ENCODE data around the gene TBKBP1. TPM values are rescaled to one million over a fixed set of nuclear protein-coding genes. Genes with fewer than 3 reads are reported as not detected.
"Not testable (repeated sequence)": the region's sequence is repeated elsewhere in the genome, so short reads cannot be mapped to it uniquely, and the experiment has no call there.

Gene TBKBP1
- total and polyA plus RNA-seq, 2 experiments from 2014 or later: 22.6 to 143 TPM

GRCh38 chr17:47736501-47737495, 42.8 kb downstream of the TBKBP1 start:
- no peak for TF ChIP-seq CTCF (IDR thresholded peaks at IDR 0.05; ENCODE audit: low read depth, low read length)
- Histone ChIP-seq H3K9me3 (ENCODE audit: low read depth) (no peaks in the 10 kb centered on the region), H3K27ac (no peak overlapping the region), H3K4me3 (no peak overlapping the region), H3K36me3 (no peaks in the 10 kb centered on the region), H3K4me1 (ENCODE audit: low read depth) (no peaks in the 10 kb centered on the region), H3K27me3 (peaks cover 53% of the 10 kb centered on the region)
- DNase-seq (ENCODE audit: low read depth in 1 of 2, low spot score in 1 of 2): no peak

DNA sequence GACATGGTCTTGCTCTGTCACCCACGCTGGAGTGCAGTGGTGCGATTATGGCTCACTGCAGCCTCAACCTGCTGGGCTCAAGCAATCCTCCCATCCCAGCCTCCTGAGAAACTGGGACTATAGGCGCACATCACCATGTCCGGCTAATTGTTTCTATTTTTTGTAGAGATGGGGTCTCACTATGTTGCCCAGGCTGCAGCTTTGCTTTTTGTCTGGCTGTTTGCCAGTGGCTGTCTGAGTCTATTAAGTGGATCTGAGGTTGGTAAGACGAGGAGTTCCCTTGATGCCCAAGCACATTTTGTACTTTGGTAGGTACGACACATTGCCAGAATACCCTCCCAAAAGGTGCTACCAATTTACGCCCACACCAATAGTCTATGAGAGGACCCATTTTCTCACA, 44.2 kb downstream of the TBKBP1 start:
- Histone ChIP-seq H3K27me3 (peaks cover 40% of the 10 kb centered on the region), H3K27ac (no peak overlapping the region), H3K36me3 (no peaks in the 10 kb centered on the region), H3K4me1 (ENCODE audit: low read depth) (no peaks in the 10 kb centered on the region), H3K9me3 (ENCODE audit: low read depth) (no peaks in the 10 kb centered on the region), H3K4me3 (no peak overlapping the region)
- DNase-seq (ENCODE audit: low read depth in 1 of 2, low spot score in 1 of 2): no peak
- no peak for TF ChIP-seq CTCF (IDR thresholded peaks at IDR 0.05; ENCODE audit: low read depth, low read length)

DNA sequence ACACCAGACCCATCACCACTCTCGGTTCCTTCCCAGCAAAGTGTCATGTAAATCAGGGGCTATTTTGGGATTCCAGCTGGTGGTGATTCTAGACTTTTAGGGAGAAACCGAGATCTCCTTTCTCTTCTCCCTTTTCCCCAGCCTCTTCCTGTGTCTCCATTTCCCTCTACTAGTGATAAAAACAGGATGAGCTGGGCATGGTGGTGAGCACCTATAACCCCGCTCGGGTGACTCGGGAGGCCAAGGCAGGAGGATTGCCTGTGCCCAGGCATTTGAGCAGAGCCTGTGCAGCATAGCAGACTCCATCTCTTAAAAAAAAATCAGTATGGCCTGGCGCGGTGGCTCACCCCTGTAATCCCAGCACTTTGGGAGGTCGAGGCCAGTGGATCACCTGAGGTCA, 45.2 kb downstream of the TBKBP1 start:
- no peak overlapping the region for H3K4me3 ChIP-seq
- no peak for DNase-seq (ENCODE audit: low read depth in 1 of 2, low spot score in 1 of 2)
- H3K27ac ChIP-seq: no peak overlapping the region
- H3K27me3 ChIP-seq: peaks cover 30% of the 10 kb centered on the region
- H3K9me3 ChIP-seq (ENCODE audit: low read depth): no peaks in the 10 kb centered on the region
- TF ChIP-seq CTCF (IDR thresholded peaks at IDR 0.05; ENCODE audit: low read depth, low read length): no peak
- no peaks in the 10 kb centered on the region for H3K36me3 ChIP-seq
- no peaks in the 10 kb centered on the region for H3K4me1 ChIP-seq (ENCODE audit: low read depth)

GRCh38 chr17:47739945-47740344, 46.0 kb downstream of the TBKBP1 start:
- peaks cover 22% of the 10 kb centered on the region for H3K27me3 ChIP-seq
- H3K27ac ChIP-seq; DNase-seq (ENCODE audit: low read depth in 1 of 2, low spot score in 1 of 2); H3K4me1 ChIP-seq (ENCODE audit: low read depth); H3K9me3 ChIP-seq (ENCODE audit: low read depth); H3K36me3 ChIP-seq; H3K4me3 ChIP-seq: not testable (repeated sequence)

DNA sequence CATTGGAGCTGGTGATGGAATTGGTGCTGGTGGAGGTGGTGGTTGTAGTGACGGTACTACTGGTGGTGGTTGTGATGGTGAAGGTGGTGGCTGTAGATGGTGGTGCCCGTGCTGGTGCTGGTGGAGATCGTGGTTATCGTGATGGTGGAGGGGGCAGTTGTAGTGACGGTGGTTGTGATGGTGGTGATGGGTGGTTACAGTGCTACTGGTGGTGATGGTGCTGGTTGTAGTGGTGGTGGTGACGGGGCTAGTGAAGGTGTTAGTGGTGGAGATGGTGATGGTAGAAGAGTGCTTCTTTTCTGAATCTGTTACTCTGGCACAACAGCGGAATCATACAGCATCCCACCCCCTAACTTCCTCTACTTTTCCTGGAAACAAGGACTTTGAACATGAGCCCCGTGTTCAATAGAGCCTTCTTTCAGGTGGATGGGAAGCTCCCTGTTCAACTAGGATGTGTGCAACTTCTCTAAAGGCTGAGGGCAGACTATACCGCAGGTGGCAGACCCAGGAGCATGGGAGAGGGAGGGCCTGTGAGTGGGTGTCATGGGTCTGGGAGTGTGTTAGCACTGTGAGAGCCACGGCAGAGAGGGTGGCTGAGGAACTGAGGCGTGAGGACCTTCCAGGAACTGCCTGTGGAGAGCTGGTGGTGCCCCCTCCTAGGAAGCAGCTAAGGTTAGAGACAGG, 47.3 kb downstream of the TBKBP1 start:
- Histone ChIP-seq H3K4me1 (ENCODE audit: low read depth) (peaks cover 11% of the 10 kb centered on the region), H3K4me3 (no peak overlapping the region), H3K36me3 (no peaks in the 10 kb centered on the region), H3K27ac (no peak overlapping the region), H3K9me3 (ENCODE audit: low read depth) (no peaks in the 10 kb centered on the region), H3K27me3 (peaks cover 9% of the 10 kb centered on the region)
- DNase-seq (ENCODE audit: low read depth in 1 of 2, low spot score in 1 of 2): no peak
- TF ChIP-seq CTCF (IDR thresholded peaks at IDR 0.05; ENCODE audit: low read depth, low read length): no peak

DNA sequence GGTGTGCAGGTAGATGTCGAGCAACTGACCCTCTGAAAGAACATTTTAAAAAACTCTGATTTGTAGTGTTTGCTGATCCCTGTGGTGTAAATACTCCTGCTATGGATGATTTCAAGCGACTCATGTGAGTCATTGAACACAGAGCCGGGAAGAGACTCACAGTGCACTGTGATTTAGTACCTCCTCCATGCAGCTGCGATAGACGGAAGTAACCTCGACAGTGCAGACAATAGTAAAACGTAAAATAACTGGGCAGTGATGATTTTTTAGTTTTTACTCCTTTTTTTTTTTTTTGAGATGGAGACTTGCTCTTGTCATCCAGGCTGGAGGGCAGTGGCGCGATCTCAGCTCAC, 47.8 kb downstream of the TBKBP1 start:
- Histone ChIP-seq H3K27ac (no peak overlapping the region), H3K4me1 (ENCODE audit: low read depth) (peaks cover 11% of the 10 kb centered on the region), H3K27me3 (peaks cover 4% of the 10 kb centered on the region), H3K36me3 (no peaks in the 10 kb centered on the region), H3K4me3 (no peak overlapping the region), H3K9me3 (ENCODE audit: low read depth) (no peaks in the 10 kb centered on the region)
- no peak for DNase-seq (ENCODE audit: low read depth in 1 of 2, low spot score in 1 of 2)
- TF ChIP-seq CTCF (IDR thresholded peaks at IDR 0.05; ENCODE audit: low read depth, low read length): no peak
